ENCODE results near the gene ATAD3A.
"Not testable (repeated sequence)": the region's sequence is repeated elsewhere in the genome, so short reads cannot be mapped to it uniquely, and the experiment has no call there.

ATAD3A gene

DNA sequence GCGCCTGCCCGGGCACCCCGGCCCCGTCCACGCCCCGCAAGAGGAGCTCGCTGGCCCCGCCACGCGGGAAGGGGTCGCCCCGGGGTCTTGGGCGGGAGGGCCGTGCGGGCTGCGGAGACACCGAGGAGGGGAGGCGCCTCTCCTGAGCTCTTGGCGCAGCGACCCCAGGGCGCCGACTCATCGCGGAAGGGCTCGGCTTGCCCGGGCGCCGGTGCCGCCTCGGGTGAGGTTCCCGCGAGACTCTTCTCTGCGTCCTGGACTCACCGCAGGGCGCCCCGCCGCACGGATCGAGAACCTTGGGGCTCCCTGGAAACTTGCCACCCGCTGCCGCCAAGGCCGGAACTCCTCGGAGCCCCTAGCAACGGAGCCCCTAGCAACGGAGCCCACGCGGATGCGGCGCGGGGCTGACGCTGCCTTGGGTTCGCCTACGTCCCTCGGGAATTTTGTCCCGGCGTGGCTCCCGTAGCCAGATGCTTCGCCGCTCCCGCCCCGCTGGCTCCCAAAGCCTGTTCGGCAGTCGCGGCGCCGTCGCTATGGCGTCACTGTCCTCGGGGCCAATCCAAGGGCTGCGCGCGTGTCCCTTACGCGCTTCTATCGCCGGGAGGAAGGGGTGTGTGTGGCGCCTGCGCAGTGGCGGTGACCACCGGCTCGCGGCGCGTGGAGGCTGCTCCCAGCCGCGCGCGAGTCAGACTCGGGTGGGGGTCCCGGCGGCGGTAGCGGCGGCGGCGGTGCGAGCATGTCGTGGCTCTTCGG is at the start of gene ATAD3A:
Gene ATAD3A, plus strand, starts transcription at position 630 of the 753 bp plus-strand sequence. Its CDS starts 107 bp downstream, at position 737.
- peak; percentile 68 for DNase-seq

DNA sequence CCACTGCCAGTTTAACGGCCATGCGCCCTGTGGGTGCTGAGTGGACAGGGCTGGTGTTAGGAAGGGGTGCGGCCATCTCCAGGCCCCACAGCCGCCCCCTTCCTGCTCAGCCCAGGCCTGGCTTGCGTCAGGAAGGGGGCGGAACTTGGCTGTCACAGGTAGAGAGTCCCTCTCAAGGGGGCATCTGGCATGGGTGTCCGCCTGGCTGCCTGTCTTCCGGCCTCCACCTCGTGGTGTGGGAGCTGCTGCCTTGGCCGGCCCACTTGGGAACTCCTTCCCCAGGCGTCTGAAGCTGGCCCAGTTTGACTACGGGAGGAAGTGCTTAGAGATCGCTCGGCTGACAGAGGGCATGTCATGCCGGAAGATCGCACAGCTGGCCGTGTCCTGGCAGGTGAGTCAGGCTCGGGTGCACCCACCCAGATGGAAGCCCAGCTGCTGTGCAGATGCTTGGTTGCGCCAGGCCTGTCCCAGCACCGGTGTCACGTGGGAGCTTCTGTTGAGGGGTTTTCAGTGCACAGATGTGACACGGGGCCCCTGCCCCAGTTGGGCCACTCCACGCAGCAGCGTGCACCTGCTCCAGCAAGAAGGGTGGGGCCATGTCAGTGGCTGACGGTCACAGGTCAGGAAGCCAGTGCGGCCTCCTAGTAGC is 49.5 kb upstream of the ATAD3A start:
- DNase-seq, result peak; percentile 13

- no peak for DNase-seq
These were observed 48.6 kb upstream of the ATAD3A start for GRCh38 chr1:1463312-1463711.

DNA sequence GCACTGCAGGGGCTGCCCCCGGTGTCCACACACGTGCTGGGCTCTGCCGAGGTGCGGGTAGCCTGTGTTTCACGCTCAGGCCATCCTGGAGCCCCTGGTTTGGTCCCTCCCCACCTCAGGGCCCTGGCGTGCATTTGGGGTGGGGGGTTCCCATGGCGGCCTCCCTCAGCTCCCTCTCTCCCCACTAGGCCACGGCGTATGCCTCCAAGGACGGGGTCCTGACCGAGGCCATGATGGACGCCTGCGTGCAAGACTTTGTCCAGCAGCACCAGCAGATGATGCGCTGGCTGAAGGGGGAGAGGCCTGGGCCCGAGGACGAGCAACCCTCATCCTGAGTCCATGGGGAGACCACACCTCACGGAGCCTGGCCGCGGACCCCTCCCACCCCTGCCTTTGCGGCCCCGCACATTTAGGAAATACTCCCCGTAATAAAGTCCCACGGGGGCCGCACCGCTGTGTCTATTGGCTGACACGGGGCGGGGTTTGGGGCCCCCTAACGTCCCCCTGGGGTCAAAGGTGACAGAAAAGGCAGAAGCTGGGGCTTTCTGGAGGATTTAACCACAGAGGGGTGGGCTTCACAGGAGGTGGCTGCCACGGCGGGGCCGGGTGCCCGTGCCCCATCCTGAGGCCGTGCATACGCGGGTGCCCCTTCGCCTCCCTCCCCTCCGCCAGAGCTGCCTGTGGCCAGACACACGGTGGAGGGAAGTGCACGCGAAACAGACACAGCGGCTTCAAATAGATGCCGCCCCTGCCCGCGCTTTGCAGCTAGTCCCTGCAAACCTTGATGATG is 43.6 kb upstream of the ATAD3A start:
- not testable (repeated sequence) for DNase-seq

DNA sequence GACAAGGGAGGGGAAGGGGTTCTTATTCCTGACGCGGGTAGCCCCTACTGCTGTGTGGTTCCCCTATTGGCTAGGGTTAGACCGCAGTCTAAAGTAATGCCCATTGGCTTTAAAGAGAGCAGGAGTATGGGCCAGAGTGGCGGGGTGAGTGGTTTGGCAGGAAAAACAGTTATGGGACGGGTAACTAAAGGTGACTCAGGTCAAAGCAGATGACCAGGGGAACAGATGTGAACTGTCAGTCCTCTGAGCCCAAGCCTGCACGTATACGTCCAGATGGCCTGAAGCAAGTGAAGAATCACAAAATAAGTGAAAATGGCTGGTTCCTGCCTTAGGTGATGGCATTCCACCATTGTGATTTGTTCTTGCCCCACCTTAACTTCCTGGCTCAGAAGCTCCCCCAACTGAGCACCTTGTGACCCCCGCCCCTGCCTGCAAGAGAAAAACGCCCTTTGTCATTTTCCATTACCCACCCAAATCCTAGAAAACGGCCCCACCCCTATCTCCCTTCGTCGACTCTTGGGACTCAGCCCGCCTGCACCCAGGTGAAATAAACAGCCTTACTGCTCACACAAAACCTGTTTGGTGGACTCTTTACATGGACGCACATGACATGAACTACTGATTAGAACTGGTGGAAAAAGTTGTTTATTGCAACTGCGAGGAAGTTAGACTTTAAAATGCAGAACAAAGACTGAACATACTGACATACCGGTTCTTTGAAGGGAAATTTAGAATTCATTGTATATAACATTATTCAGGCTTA is 41.2 kb upstream of the ATAD3A start:
- no peak for DNase-seq

DNA sequence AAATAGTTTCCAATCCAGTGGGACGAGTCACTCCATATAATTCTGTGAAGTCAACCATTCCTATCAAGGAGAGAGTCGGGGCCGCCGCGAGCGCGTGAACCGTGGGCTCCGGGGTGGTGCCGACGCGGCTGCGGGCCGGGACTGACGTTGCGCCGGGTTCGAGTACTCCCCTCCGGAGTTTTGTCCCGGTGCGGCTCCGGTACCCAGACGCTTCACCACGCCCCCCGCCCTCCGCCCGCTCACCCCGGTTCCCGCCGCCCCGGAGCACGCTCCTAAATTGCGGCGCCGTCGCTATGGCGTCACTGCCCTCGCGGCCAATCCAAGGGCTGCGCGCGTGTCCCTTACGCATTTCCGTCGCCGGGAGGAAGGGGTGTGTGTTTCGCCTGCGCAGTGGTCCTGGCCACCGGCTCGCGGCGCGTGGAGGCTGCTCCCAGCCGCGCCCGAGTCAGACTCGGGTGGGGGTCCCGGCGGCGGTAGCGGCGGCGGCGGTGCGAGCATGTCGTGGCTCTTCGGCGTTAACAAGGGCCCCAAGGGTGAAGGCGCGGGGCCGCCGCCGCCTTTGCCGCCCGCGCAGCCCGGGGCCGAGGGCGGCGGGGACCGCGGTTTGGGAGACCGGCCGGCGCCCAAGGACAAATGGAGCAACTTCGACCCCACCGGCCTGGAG is 40.4 kb upstream of the ATAD3A start, which contains the start of gene ATAD3B:
Gene ATAD3B, plus strand, starts transcription at position 377 of the 664 bp plus-strand sequence. Its CDS starts 120 bp downstream, at position 497.
- peak; percentile 6 for DNase-seq

GRCh38 chr1:1472053-1472876 is 39.7 kb upstream of the ATAD3A start:
- not testable (repeated sequence) for DNase-seq

DNA sequence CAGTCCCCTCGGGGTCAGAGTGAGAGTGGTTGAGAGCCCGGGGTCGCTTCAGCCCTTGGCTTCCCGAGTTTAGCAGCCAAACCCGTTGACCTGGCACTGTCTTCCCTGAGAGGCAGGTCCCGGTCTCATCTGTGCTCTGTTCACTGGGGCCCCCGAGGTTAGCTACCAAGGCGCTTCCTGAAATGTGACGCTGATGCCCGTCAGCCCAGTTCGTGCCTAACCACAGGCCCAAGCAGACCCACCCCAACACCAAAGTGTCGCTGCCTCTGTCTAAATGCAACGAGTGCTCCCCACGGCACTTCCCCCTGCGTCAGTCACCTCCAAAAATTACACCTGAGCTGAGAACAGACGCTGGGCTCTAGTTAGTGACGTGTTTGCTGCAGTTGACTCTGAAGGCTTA is 36.0 kb upstream of the ATAD3A start:
- DNase-seq, result not testable (repeated sequence)

DNA sequence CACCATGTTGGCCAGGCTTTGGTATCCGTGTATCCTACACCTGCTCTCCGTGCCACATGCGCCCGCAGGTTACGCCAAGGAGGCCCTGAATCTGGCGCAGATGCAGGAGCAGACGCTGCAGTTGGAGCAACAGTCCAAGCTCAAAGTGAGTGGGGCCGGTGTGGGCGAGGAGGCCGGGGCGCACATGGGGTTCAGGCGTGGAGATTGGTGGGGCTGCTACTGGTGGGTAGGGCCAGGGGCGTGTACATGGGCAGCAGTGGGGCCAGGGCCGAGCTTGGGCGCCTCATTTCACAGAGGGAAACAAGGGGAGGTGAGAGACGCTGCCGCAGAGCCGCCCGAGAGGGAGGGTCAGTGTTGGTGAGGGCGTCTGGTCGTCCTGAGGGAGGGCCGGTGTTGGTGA is 34.8 kb upstream of the ATAD3A start:
- no peak for DNase-seq

DNA sequence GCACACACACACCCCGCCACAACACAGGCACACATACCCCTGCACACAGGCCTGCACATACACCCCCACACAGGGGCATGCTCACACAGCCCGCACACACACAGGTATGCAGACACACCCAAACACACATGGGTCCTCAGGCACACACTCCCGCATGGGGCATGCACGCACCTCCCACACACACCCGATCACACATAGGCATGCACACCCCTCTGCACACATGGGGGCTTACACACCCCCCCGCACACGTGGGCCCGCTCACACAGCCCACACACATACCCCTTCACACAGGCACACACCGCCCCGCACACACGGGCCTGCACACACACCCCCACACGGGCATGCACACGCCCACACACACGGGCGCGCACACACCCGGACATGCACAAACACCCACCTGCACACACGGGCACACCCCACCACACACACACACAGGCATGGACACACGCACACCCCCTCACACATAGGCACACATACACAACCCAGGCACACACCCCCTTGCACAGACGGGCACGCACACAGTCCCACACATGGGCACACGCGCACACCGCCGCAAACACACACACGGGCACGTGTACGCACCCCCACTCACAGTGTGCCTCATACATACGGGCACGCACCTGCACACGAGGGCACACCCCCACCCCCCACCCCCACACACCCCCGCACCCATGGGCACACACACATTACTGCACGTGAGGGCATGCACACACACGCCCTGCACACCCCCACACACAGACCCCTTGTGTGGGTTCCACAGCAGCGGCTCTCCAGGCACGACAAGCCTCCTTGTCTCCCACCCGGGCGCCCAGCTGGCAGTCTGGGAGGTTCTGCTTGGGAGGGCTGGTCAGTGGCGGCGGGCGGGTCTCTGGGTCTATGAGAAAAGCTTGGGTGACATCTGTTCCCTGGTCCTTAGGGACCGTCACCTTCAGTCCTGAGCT is 32.1 kb upstream of the ATAD3A start:
- no peak for DNase-seq

DNA sequence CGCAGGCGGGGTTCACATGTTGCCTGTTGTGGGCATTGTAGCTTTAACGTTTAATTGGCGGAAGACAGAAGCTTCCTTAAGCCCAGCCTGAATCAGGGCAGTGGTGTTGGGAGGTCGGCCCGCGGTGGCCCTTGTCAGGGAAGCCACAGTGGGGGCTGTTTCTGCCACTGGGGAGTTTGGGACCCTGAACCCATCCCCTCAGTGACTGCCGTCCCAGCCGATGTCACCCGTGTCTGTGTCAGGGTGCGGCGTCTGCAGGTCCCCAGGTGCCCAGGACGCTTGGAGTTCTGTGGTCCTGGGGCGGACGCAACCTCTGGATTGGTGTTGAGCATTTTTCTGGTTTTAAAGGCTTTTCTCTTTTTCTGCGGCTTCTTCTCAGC is 31.5 kb upstream of the ATAD3A start:
- DNase-seq, result not testable (repeated sequence)

DNA sequence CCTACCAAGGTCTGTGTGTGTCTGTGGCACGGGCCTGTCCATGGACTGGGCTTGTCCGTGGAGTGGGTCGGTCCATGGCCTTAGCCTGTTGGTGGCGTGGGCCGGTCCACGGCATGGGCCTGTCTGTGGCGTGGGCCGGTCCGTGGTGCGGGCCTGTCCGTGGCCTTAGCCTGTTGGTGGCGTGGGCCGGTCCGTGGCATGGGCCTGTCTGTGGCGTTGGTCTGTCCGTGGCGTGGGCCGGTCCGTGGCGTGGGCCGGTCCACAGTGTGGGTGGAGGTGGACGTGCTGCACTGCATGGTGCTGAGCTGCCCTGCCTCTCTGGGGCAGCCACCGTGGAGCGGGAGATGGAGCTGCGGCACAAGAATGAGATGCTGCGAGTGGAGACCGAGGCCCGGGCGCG is 30.2 kb upstream of the ATAD3A start:
- not testable (repeated sequence) for DNase-seq

GRCh38 chr1:1482856-1483255 is 29.1 kb upstream of the ATAD3A start:
- DNase-seq, result no peak

- no peak for DNase-seq
These were observed 28.2 kb upstream of the ATAD3A start for GRCh38 chr1:1483714-1484113.

- not testable (repeated sequence) for DNase-seq
These were observed 26.8 kb upstream of the ATAD3A start for GRCh38 chr1:1484976-1485750.

- not testable (repeated sequence) for DNase-seq
These were observed 26.1 kb upstream of the ATAD3A start for GRCh38 chr1:1485755-1486317.

DNA sequence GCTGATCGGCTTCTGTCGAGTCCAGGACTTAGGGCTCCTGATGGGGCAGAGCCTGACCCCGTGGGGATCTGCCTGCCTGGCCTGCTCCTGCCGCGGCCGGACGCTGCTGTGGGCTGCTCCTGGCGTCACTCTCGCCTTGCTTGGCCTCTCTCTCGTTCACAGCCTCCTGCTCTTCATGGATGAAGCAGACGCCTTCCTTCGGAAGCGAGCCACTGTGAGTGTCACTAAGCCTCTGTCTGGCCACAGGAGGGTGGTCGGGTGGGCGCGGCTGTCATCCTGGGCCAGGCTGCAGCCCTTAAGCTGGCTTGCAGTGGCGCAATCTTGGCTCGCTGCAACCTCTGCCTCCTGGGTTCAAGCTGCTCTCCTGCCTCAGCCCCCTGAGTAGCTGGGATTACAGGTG is 24.3 kb upstream of the ATAD3A start:
- no peak for DNase-seq

- DNase-seq, result no peak
These were observed 22.7 kb upstream of the ATAD3A start for GRCh38 chr1:1489231-1489630.

GRCh38 chr1:1489861-1490260 is 22.1 kb upstream of the ATAD3A start:
- no peak for DNase-seq

All from NCI-H524 treated with DMSO at 0.1 percent for 48 hours (cell line).